ENCODE measurements around the gene MLH3. TPM values are rescaled to one million over a fixed set of nuclear protein-coding genes. Genes with fewer than 3 reads are reported as not detected.

Gene MLH3
- total RNA-seq, 6 donors from 2014 or later = 15.9 to 87.0 (median 24.5) TPM

DNA sequence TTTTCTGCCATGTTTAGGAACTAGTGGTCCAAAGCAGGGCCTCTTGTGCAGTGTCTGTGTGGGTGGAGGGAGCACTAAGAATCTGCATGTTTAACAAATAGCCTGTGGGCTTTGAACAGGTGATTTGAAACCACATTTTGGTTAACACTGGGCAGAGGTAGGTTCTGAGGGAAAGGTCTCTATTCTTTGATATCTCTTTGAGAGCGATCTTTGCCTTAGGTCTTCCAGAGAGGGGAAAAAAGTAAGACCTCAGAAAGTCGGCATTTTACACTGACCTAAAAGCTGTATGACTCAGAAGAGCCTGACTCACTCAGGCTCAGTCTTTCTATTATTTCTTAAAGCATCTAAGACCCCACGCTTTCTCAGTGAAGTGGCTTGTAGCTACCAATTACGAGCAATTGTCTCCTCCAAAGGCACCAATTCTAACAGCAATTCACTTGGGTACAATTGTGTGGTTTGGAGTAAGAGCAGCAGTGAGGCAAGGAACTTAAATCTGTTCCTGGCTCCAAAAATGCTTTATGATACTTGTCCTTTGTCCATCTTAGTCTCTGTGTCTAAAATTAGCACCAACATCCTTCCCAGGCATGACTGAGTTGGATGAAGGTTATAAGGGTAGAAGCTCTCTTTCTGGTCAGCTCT lies 39.8 kb downstream of the MLH3 start:
- H3K9me3 ChIP-seq = no peaks in the 10 kb centered on the region
- ATAC-seq (ENCODE audit: low FRiP score in 2 of 2) (peak in 1 of 2 donors; percentile 80), DNase-seq (no peak)
- no peak for TF ChIP-seq POLR2A (IDR thresholded peaks at IDR 0.05)
- no peak for TF ChIP-seq EP300 (IDR thresholded peaks at IDR 0.05)
- TF ChIP-seq, protein P1, sequence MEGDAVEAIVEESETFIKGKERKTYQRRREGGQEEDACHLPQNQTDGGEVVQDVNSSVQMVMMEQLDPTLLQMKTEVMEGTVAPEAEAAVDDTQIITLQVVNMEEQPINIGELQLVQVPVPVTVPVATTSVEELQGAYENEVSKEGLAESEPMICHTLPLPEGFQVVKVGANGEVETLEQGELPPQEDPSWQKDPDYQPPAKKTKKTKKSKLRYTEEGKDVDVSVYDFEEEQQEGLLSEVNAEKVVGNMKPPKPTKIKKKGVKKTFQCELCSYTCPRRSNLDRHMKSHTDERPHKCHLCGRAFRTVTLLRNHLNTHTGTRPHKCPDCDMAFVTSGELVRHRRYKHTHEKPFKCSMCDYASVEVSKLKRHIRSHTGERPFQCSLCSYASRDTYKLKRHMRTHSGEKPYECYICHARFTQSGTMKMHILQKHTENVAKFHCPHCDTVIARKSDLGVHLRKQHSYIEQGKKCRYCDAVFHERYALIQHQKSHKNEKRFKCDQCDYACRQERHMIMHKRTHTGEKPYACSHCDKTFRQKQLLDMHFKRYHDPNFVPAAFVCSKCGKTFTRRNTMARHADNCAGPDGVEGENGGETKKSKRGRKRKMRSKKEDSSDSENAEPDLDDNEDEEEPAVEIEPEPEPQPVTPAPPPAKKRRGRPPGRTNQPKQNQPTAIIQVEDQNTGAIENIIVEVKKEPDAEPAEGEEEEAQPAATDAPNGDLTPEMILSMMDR (IDR thresholded peaks at IDR 0.05) = no peak
- no peak for TF ChIP-seq POLR2AphosphoS5 (IDR thresholded peaks at IDR 0.05)
- H3K27me3 ChIP-seq = no peaks in the 10 kb centered on the region
- WGBS, 2 donors = 74 to 87% methylated on average over 4 of the region's 4 CpGs
- peaks cover 32 to 88% (median 64%) of the 10 kb centered on the region in 4 donors for H3K36me3 ChIP-seq
- peaks cover 0 to 3% (median 0%) of the 10 kb centered on the region in 4 donors for H3K4me1 ChIP-seq
- no peak overlapping the region for H3K4me3 ChIP-seq
- H3K27ac ChIP-seq = peak overlapping the region in 3 of 4 donors; percentile 9 to 58 (median 28)

DNA sequence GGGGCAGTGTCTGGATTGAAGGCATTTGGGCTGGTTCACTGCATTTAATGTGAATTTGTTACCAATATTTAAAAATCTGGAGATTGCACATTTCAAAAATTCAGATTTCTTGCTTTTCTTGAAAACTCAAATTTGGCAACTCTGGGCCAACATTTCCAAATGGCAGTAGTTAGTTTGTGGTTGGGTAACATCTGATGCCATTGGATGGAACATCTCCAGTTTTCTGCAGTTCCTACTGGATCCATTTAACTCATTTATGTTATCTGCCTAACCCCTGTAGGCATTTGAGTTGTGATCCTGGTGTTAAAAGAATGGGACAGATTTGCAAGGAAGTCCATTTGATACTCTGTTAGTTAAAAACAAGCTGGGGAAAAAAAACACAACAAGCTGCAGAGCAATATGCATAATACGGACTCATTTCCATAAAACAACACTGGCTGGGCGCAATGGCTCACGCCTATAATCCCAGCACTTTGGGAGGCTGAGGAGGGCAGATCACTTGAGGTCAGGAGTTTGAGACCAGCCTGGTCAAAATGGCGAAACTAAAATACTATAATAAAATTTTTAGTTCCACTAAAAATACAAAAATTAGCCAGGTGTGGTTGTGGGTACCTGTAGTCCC lies 40.7 kb downstream of the MLH3 start:
- DNase-seq = no peak
- Histone ChIP-seq H3K36me3 (peaks cover 33 to 88% (median 65%) of the 10 kb centered on the region in 4 donors), H3K27me3 (no peaks in the 10 kb centered on the region), H3K9me3 (no peaks in the 10 kb centered on the region), H3K4me3 (no peak overlapping the region), H3K27ac (peak overlapping the region in 1 of 4 donors; percentile 9), H3K4me1 (peaks cover 0 to 3% (median under 1%) of the 10 kb centered on the region in 4 donors)
- 97 to 98% methylated on average over 4 of the region's 4 CpGs for WGBS, 2 donors
- TF ChIP-seq POLR2A (IDR thresholded peaks at IDR 0.05) = no peak
- no peak for TF ChIP-seq POLR2AphosphoS5 (IDR thresholded peaks at IDR 0.05)
- no peak for TF ChIP-seq EP300 (IDR thresholded peaks at IDR 0.05)
- TF ChIP-seq, protein P1 (IDR thresholded peaks at IDR 0.05) = no peak
- ATAC-seq (ENCODE audit: low FRiP score in 2 of 2) = no peak

DNA sequence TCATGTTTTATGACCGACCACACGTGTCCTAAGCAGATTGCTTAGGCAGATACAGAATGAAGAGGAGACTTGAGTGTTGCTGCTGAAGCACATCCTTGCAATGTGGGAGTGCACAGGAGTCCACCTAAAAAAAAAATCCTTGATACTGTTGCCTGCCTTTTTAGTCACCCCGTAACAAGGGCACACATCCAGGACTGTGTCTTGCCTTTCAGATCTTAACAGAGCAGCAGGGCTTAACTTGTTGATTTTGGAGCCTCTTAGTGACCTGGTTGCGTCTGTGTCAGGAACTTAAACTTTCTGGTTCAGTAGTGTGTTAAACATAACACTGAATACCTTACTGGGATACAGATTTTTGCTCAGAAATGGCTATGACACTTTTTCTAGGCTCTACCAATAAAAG lies 42.1 kb downstream of the MLH3 start:
- no peak overlapping the region for H3K4me3 ChIP-seq
- no peak for TF ChIP-seq POLR2A (IDR thresholded peaks at IDR 0.05)
- no peak for TF ChIP-seq EP300 (IDR thresholded peaks at IDR 0.05)
- TF ChIP-seq, protein P1 (IDR thresholded peaks at IDR 0.05) = no peak
- TF ChIP-seq POLR2AphosphoS5 (IDR thresholded peaks at IDR 0.05) = no peak
- DNase-seq (no peak), ATAC-seq (ENCODE audit: low FRiP score in 2 of 2) (no peak)
- H3K36me3 ChIP-seq = peaks cover 23 to 84% (median 60%) of the 10 kb centered on the region in 4 donors
- H3K27ac ChIP-seq = no peak overlapping the region
- 89 to 93% methylated on average over 4 of the region's 4 CpGs for WGBS, 2 donors
- peaks cover 2 to 13% (median 7%) of the 10 kb centered on the region in 4 donors for H3K4me1 ChIP-seq
- no peaks in the 10 kb centered on the region for H3K9me3 ChIP-seq
- no peaks in the 10 kb centered on the region for H3K27me3 ChIP-seq

DNA sequence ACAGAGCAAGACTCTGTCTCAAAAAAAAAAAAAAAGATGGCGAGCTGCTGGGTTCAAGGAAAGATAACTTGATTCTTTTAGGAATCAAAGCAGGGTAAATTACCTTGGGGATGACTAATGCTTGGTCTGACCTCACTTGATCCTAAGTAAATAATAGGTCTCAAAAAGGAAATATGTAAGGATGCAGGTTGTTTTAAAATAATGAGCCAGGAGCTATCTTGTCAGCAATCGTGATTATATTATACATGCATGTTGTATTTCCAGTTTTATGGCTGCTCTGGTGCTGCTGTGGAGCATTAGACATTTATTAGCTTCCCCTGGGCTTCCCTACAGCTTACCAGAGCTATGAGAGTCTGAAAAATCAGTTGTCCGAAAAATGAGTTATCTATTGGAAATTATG lies 45.9 kb downstream of the MLH3 start:
- Histone ChIP-seq H3K36me3 (peaks cover 23 to 58% (median 47%) of the 10 kb centered on the region in 4 donors), H3K27ac (no peak overlapping the region), H3K4me1 (peaks cover 10 to 33% (median 14%) of the 10 kb centered on the region in 4 donors), H3K9me3 (no peaks in the 10 kb centered on the region), H3K4me3 (no peak overlapping the region), H3K27me3 (no peaks in the 10 kb centered on the region)
- TF ChIP-seq POLR2A (IDR thresholded peaks at IDR 0.05) = no peak
- no peak for TF ChIP-seq EP300 (IDR thresholded peaks at IDR 0.05)
- no peak for TF ChIP-seq POLR2AphosphoS5 (IDR thresholded peaks at IDR 0.05)
- DNase-seq (no peak), ATAC-seq (ENCODE audit: low FRiP score in 2 of 2) (no peak)
- WGBS, 2 donors = 87 to 95% methylated on average over 3 of the region's 3 CpGs

DNA sequence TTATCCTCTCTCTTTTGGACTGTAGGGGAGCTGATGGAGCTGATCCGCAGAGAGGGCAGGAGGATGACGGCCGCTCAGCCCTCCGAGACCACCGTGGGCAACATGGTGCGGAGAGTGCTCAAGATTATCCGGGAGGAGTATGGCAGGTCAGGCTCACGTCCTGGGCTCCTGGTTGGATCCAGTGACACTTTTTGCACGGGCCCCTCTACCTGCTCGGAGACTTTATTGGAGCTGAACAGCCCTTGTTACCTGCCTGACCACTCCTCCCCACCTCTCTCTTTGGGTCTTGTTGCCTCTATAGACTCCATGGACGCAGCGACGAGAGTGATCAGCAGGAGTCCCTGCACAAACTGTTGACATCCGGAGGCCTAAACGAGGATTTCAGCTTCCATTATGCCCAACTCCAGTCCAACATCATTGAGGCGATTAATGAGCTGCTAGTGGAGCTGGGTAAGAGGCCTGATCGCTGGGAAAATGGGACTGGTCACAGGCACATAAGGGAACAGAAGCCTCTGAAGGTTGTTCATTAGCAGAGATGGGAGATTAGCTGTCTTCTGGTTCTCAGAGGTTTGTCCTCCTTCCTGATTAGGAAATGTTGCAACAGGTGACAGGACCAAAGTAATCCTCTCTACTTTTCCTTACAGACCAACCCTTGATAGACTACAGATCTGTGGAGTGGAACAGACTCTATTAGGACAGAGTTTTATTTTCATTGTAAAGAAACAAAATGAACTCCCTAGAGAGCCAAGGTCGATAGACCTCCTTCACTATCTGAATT lies 47.8 kb downstream of the MLH3 start:
- H3K27ac ChIP-seq = peak overlapping the region; percentile 83 to 92 (median 84)
- DNase-seq (no peak), ATAC-seq (ENCODE audit: low FRiP score in 2 of 2) (no peak)

More for the DNA sequence above, 47.8 kb downstream of the MLH3 start:
- 13% methylated on average over 17 to 18 of the region's 18 CpGs for WGBS, 2 donors
- peaks cover 15 to 39% (median 32%) of the 10 kb centered on the region in 4 donors for H3K36me3 ChIP-seq
- no peaks in the 10 kb centered on the region for H3K27me3 ChIP-seq
- H3K9me3 ChIP-seq = no peaks in the 10 kb centered on the region
- peak overlapping the region; percentile 67 to 96 (median 92) for H3K4me3 ChIP-seq
- TF ChIP-seq POLR2AphosphoS5 (IDR thresholded peaks at IDR 0.05) = no peak
- peaks cover 10 to 33% (median 14%) of the 10 kb centered on the region in 4 donors for H3K4me1 ChIP-seq

Measured in upper lobe of left lung (tissue), 6 donors.